Vagina (tissue), 2 donors: ENCODE results near the gene CHMP6.

Experiments
- CTCF ChIP-seq, 3 experiments: fragments of 450-650 bp in 2 of 3; fragments of 200-600 bp in 1 of 3; sonication (generic) in 1 of 3; IDR thresholded peaks; one replicate each; pipeline ENCODE4 v1.5.1; 2017 to 2019; ENCODE audit warnings: antibody characterized with exemption in 3 of 3, mild to moderate bottlenecking in 2 of 3, moderate library complexity in 2 of 3
- POLR2AphosphoS5 ChIP-seq, 2 donors: sonication (generic); formaldehyde crosslinking; IDR thresholded peaks; one replicate each; pipeline ENCODE4 v1.9.0; 2017; ENCODE audit warnings: antibody characterized with exemption in 2 of 2, mild to moderate bottlenecking in 2 of 2, low read depth in 1 of 2; ENCODE audit not compliant: insufficient read depth in 1 of 2

- no peak for TF ChIP-seq CTCF (IDR thresholded peaks at IDR 0.05)
- TF ChIP-seq POLR2AphosphoS5 (IDR thresholded peaks at IDR 0.05; ENCODE audit: insufficient read depth in 1 of 2, low read depth in 1 of 2), result peak in 1 of 2 donors; percentile 89
Observed at GRCh38 chr17:81034779-81035520, 43.3 kb downstream of the CHMP6 start, which contains the start of gene BAIAP2.
